ENCODE data around the gene DSCAM.

The DSCAM gene

GRCh38 chr21:40696246-40696645 lies 150.7 kb downstream of the DSCAM start:
- DNase-seq: no peak

GRCh38 chr21:40689840-40690360 lies 157.1 kb downstream of the DSCAM start:
- DNase-seq: no peak

GRCh38 chr21:40689217-40689616 lies 157.7 kb downstream of the DSCAM start:
- no peak for DNase-seq

- no peak for DNase-seq
Observed at GRCh38 chr21:40688106-40688864, 158.7 kb downstream of the DSCAM start.

GRCh38 chr21:40687625-40688024 lies 159.3 kb downstream of the DSCAM start:
- DNase-seq: no peak

- DNase-seq: no peak
Observed at GRCh38 chr21:40686526-40686925, 160.4 kb downstream of the DSCAM start.

- no peak for DNase-seq
Observed at GRCh38 chr21:40685141-40685540, 161.8 kb downstream of the DSCAM start.

- DNase-seq: no peak
Observed at GRCh38 chr21:40684726-40685125, 162.2 kb downstream of the DSCAM start.

GRCh38 chr21:40683349-40683748 lies 163.6 kb downstream of the DSCAM start:
- no peak for DNase-seq

GRCh38 chr21:40681164-40681859 lies 165.6 kb downstream of the DSCAM start:
- DNase-seq: no peak

- no peak for DNase-seq
Observed at GRCh38 chr21:40680311-40680710, 166.6 kb downstream of the DSCAM start.

GRCh38 chr21:40678681-40679284 lies 168.2 kb downstream of the DSCAM start:
- no peak for DNase-seq

- DNase-seq: no peak
Observed at GRCh38 chr21:40675017-40675416, 171.9 kb downstream of the DSCAM start.

- no peak for DNase-seq
Observed at GRCh38 chr21:40672602-40673001, 174.4 kb downstream of the DSCAM start.

GRCh38 chr21:40671716-40672115 lies 175.2 kb downstream of the DSCAM start:
- DNase-seq: no peak

GRCh38 chr21:40668555-40669275 lies 178.2 kb downstream of the DSCAM start:
- no peak for DNase-seq

- DNase-seq: no peak
Observed at GRCh38 chr21:40667967-40668366, 179.0 kb downstream of the DSCAM start.

GRCh38 chr21:40662889-40663288 lies 184.1 kb downstream of the DSCAM start:
- DNase-seq: no peak

GRCh38 chr21:40660461-40660860 lies 186.5 kb downstream of the DSCAM start:
- no peak for DNase-seq

- DNase-seq: no peak
Observed at GRCh38 chr21:40658311-40658710, 188.6 kb downstream of the DSCAM start.

- DNase-seq: no peak
Observed at GRCh38 chr21:40652436-40652835, 194.5 kb downstream of the DSCAM start.

GRCh38 chr21:40647706-40648105 lies 199.3 kb downstream of the DSCAM start:
- no peak for DNase-seq

GRCh38 chr21:40646651-40647050 lies 200.3 kb downstream of the DSCAM start:
- no peak for DNase-seq
